Thoracic aorta (tissue), 2 donors: ENCODE data around the gene ARVCF. TPM values are rescaled to one million over a fixed set of nuclear protein-coding genes. Genes with fewer than 3 reads are reported as not detected.
A peak's percentile ranks its signal among the peaks of the same experiment; 100 is the strongest.

ENCODE experiments used
- ATAC-seq: fragments of 150-250 bp; one replicate; pipeline ENCODE4 v1.8.0; 2017; ENCODE audit warnings: low read depth; ENCODE audit not compliant: insufficient number of reproducible peaks, low FRiP score
- DNase-seq: peaks from one replicate; pipeline ENCODE4 v3.0.0-alpha.2; 2020; ENCODE audit warnings: low spot score
- H3K27ac ChIP-seq, 2 donors: fragments of 200-600 bp; sonication (generic); 1 replicate in 1 of 2; 2 replicates in 1 of 2; pipeline ENCODE4 v1.5.1; 2016; ENCODE audit warnings: mild to moderate bottlenecking in 2 of 2, moderate library complexity in 2 of 2
- H3K27me3 ChIP-seq: fragments of 200-600 bp; sonication (generic); replicated peaks from 2 replicates; pipeline ENCODE4 v1.6.0; 2016; ENCODE audit warnings: mild to moderate bottlenecking; ENCODE audit not compliant: insufficient read depth
- H3K36me3 ChIP-seq: fragments of 200-600 bp; sonication (generic); one replicate; pipeline ENCODE4 v1.5.1; 2016
- H3K4me1 ChIP-seq, 2 donors: fragments of 200-600 bp; sonication (generic); 1 replicate in 1 of 2; 2 replicates in 1 of 2; pipeline versions ENCODE4 v1.5.1 to v1.6.0; 2016; ENCODE audit warnings: low read depth in 2 of 2, mild to moderate bottlenecking in 1 of 2; ENCODE audit not compliant: control insufficient read depth in 1 of 2
- H3K4me3 ChIP-seq: fragments of 200-600 bp; sonication (generic); 2 replicates; pipeline ENCODE4 v1.5.1; 2016; ENCODE audit warnings: mild to moderate bottlenecking
- H3K9me3 ChIP-seq: fragments of 200-600 bp; sonication (generic); 2 replicates; pipeline ENCODE4 v1.5.1; 2016
- CTCF ChIP-seq: fragments of 200-600 bp; sonication (generic); IDR thresholded peaks from one replicate; pipeline ENCODE4 v1.5.1; 2019; ENCODE audit warnings: antibody characterized with exemption
- total RNA-seq, 2 donors: library from RNA; depleted of rRNA; stranded (reverse); fragments of >200 nt; gene quantifications; one replicate each; pipeline versions ENCODE4 v1.1.0 to v1.2.3, GENCODE V29; 2016

The ARVCF gene
- total RNA-seq, 2 donors from 2014 or later, result 95.0 to 165 TPM

GRCh38 chr22:19992481-19992911, 24.1 kb downstream of the ARVCF start:
- Histone ChIP-seq H3K27ac (peak overlapping the region; percentile 74 to 88), H3K27me3 (no peaks in the 10 kb centered on the region), H3K36me3 (no peaks in the 10 kb centered on the region), H3K9me3 (no peaks in the 10 kb centered on the region), H3K4me1 (peaks cover 43 to 80% of the 10 kb centered on the region in 2 donors), H3K4me3 (no peak overlapping the region)
- DNase-seq, result no peak
- TF ChIP-seq CTCF, result no peak
- no peak for ATAC-seq

GRCh38 chr22:19991645-19992451, 24.8 kb downstream of the ARVCF start:
- H3K9me3 ChIP-seq, result no peaks in the 10 kb centered on the region
- peaks cover 43 to 77% of the 10 kb centered on the region in 2 donors for H3K4me1 ChIP-seq
- TF ChIP-seq CTCF, result no peak
- H3K4me3 ChIP-seq, result no peak overlapping the region
- DNase-seq (no peak), ATAC-seq (no peak)
- H3K36me3 ChIP-seq, result no peaks in the 10 kb centered on the region
- H3K27ac ChIP-seq, result peak overlapping the region; percentile 74 to 88
- no peaks in the 10 kb centered on the region for H3K27me3 ChIP-seq

- DNase-seq, result no peak
- peaks cover 43 to 72% of the 10 kb centered on the region in 2 donors for H3K4me1 ChIP-seq
- no peak for TF ChIP-seq CTCF
- no peaks in the 10 kb centered on the region for H3K9me3 ChIP-seq
- H3K27ac ChIP-seq, result peak overlapping the region; percentile 74 to 88
- no peaks in the 10 kb centered on the region for H3K27me3 ChIP-seq
- H3K4me3 ChIP-seq, result no peak overlapping the region
- H3K36me3 ChIP-seq, result no peaks in the 10 kb centered on the region
- no peak for ATAC-seq
These were observed 25.3 kb downstream of the ARVCF start for GRCh38 chr22:19991395-19991644.

- ATAC-seq, result no peak
- Histone ChIP-seq H3K9me3 (no peaks in the 10 kb centered on the region), H3K4me3 (no peak overlapping the region), H3K27ac (peak overlapping the region; percentile 74 to 88), H3K4me1 (peaks cover 42 to 72% of the 10 kb centered on the region in 2 donors), H3K36me3 (no peaks in the 10 kb centered on the region), H3K27me3 (no peaks in the 10 kb centered on the region)
- no peak for DNase-seq
- no peak for TF ChIP-seq CTCF
These were observed 25.8 kb downstream of the ARVCF start for GRCh38 chr22:19990609-19991394.

- H3K27me3 ChIP-seq, result no peaks in the 10 kb centered on the region
- DNase-seq (no peak), ATAC-seq (no peak)
- no peak for TF ChIP-seq CTCF
- H3K4me3 ChIP-seq, result no peak overlapping the region
- peak overlapping the region; percentile 74 to 88 for H3K27ac ChIP-seq
- peaks cover 44 to 74% of the 10 kb centered on the region in 2 donors for H3K4me1 ChIP-seq
- no peaks in the 10 kb centered on the region for H3K36me3 ChIP-seq
- no peaks in the 10 kb centered on the region for H3K9me3 ChIP-seq
These were observed 26.4 kb downstream of the ARVCF start for GRCh38 chr22:19990188-19990587.
